LNCAP (cell line): ENCODE data around the gene UST.

ENCODE experiments used
- CTCF ChIP-seq: fragments of 450-650 bp; IDR thresholded peaks from 2 replicates; pipeline ENCODE4 v1.5.1; 2017; ENCODE audit warnings: mild to moderate bottlenecking

UST gene

DNA sequence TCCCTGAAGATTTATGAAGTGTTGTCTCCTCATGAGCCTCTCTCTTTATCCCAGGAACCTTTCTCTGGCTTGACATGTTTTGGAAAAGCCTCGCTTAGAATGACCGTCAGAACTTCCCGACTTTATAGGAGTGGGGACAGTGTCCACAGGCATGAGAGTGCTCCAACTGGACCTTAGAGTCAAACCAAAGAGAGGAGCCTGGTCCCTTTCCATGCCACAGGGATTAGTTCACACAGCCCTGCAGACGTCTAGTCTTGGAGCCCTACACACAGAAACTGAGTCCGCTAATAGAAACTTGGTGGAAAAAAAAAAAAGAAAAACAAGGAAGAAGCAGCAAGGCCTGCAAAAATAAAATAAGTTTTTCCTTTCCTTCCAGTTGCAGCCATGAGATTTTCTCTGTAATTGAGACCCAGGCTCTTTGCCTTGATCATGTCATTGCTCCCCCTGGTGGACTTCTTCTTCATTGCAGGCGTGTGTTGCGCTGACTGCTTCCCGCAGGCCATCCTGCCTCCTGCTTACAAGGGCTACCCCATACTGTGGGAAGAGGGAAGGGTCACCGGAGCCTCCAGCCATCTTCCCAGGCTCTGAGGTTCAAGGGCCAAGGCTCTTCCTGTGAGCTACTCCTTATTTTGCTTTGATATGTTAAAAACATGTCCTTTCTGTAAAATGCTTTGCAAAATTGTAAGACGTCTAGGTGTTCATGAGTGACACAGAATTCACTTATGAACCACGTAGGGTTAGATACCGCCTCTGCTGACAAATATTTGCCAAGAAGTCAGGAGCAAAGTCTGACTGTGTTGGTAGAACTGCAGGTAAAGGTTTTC, 201.0 kb downstream of the UST start:
- peak; percentile 88 for TF ChIP-seq CTCF

DNA sequence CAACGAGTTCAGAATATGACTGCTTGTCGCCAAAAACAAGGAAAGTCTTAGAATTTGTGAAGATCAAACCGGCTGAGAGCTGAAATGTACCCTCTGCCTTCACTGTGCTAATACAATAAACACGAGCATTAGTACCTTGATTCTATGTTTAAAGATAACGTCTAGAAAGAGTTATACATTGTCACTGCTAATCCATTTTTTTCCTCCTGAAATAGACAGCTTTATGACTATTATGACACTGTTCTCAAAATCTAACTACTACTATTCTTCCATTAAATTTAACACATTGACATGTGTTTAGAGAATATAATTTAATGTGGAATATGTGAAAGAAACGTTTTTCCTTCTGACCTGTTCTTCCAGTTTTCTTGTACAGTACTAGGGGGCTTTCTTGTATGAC, 204.8 kb downstream of the UST start:
- TF ChIP-seq CTCF = no peak

DNA sequence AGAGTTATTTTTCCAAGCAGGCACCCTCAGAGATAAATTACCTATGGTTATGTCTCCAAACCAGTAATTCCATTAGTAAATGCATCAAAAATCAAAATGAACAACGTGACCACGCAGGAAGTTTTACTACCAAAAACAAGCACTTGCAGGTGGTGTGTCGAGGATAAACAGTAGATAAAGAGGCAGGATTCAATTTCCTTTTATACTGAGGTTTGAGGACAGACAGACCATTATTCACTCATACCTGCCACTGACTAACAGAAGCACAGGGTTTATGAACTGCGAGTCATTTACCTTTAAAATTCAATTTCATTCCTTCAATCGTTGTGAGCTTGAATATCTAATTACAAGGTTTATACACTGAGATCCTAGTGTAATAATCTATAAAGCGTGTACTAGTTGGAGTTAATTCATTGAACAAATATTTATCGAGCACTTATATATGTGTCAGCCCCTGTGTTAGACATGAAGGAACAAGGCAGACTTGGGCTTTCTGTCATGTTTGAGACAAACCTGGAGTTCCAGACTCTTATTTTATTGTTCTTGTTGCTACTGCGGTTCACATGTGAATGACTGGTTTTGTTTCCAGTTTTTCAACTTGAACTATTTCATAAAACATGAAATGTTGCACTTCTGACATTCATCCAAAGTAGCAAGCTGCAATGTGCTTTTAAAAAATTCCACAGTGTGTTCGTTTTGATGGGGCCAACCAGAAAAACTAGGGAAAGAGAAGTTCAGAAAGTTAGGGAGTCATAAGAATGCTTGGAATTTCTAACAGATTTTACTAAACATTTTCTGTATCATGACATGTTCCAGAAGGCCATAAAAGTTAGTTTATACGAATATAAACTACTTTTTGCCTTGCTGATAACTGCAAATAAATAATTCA, 205.6 kb downstream of the UST start:
- TF ChIP-seq CTCF = no peak

DNA sequence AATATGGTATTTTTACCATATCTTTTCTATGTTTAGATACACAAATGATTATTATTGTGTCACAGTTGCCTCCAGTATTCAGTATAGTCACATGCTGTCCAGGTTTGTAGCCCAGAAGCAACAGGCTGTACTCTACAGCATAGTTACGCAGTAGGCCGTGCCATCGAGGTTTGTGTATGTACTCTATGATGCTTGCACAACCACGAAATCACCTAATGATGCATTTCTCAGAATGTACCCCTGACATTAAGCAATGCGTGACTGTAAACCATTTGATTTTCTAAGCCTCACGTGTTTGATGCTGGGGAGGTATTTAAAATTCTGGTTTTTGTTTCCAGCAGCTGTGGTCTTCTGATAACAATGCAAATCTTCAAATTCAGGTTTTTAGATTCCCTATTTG, 207.6 kb downstream of the UST start:
- TF ChIP-seq CTCF = no peak

- no peak for TF ChIP-seq CTCF
Measured at GRCh38 chr6:148954934-148955333, 208.1 kb downstream of the UST start.

GRCh38 chr6:148955441-148955840, 208.6 kb downstream of the UST start:
- TF ChIP-seq CTCF = no peak

- no peak for TF ChIP-seq CTCF
Measured at GRCh38 chr6:148957752-148958151, 210.9 kb downstream of the UST start.
